H1 (cell line): ENCODE data around the gene TAC4. TPM values are rescaled to one million over a fixed set of nuclear protein-coding genes. Genes with fewer than 3 reads are reported as not detected.

Source experiments
- CTCF ChIA-PET: fragments of 300-600 bp; sonication (Branson Sonifier 250); formaldehyde crosslinking; loops from one replicate; lab custom pipeline; 2021; ENCODE audit not compliant: partially characterized antibody; lab: Charles Lee
- POLR2A ChIA-PET: fragments of 300-600 bp; sonication (Branson Sonifier 250); formaldehyde crosslinking; loops from one replicate; lab custom pipeline; 2021; ENCODE audit warnings: inconsistent platforms; ENCODE audit not compliant: partially characterized antibody; lab: Charles Lee
- DNase-seq, 2 experiments: peaks; one replicate each; pipeline versions ENCODE4 v3.0.0 to v3.0.0-alpha.2; 2010 to 2022; ENCODE audit warnings: low spot score in 2 of 2, low read depth in 1 of 2, mixed read lengths in 1 of 2
- FAIRE-seq: peaks from 2 replicates; lab custom pipeline; 2011; peaks lifted over from hg19 to GRCh38; lab: Jason Lieb, UNC
- H2AFZ ChIP-seq: 2 replicates; pipeline ENCODE4 v1.8.1; 2012; ENCODE audit warnings: low read length, inconsistent platforms
- H2AK5ac ChIP-seq: 2 replicates; pipeline ENCODE4 v1.6.1; 2013; ENCODE audit warnings: low read depth, low read length
- H2BK120ac ChIP-seq: replicated peaks from 2 replicates; pipeline ENCODE3; 2013; ENCODE audit warnings: low read depth, low read length, inconsistent platforms
- H2BK12ac ChIP-seq: 2 replicates; pipeline ENCODE4 v1.6.1; 2013; ENCODE audit warnings: low read depth, low read length
- H2BK15ac ChIP-seq: 2 replicates; pipeline ENCODE4 v1.6.1; 2013; ENCODE audit warnings: low read length
- H2BK20ac ChIP-seq: 2 replicates; pipeline ENCODE4 v1.6.1; 2013; ENCODE audit warnings: low read length
- H2BK5ac ChIP-seq: 2 replicates; pipeline ENCODE4 v1.6.1; 2013; ENCODE audit warnings: low read depth, low read length
- H3K14ac ChIP-seq: 2 replicates; pipeline ENCODE4 v1.6.1; 2013; ENCODE audit warnings: inconsistent platforms; ENCODE audit not compliant: insufficient read length
- H3K18ac ChIP-seq: 2 replicates; pipeline ENCODE4 v1.6.1; 2013; ENCODE audit warnings: low read length; ENCODE audit errors: extremely low read depth
- H3K23ac ChIP-seq: 2 replicates; pipeline ENCODE4 v1.6.1; 2013; ENCODE audit warnings: inconsistent platforms; ENCODE audit not compliant: insufficient read length
- H3K23me2 ChIP-seq: 2 replicates; pipeline ENCODE4 v1.6.1; 2013; ENCODE audit warnings: low read depth, low read length
- H3K27ac ChIP-seq: 2 replicates; pipeline ENCODE4 v1.6.1; 2011; ENCODE audit warnings: low read depth, low read length, inconsistent platforms
- H3K27me3 ChIP-seq, 4 experiments: replicated peaks in 1 of 4; 1 replicate in 1 of 4; 2 replicates in 3 of 4; pipeline versions ENCODE4 v1.6.1 to v1.8.1; 2011 to 2013; ENCODE audit warnings: low read length in 3 of 4, mild to moderate bottlenecking in 3 of 4, inconsistent platforms in 2 of 4, mixed read lengths in 2 of 4, moderate library complexity in 1 of 4; ENCODE audit not compliant: control insufficient read depth in 3 of 4, insufficient read depth in 3 of 4; ENCODE audit errors: extremely low read depth in 1 of 4
- H3K36me3 ChIP-seq, 4 experiments: 2 replicates each; pipeline versions ENCODE4 v1.6.1 to v1.8.1; 2011 to 2013; ENCODE audit warnings: mild to moderate bottlenecking in 4 of 4, low read length in 3 of 4, moderate library complexity in 2 of 4, control low read depth in 1 of 4, inconsistent platforms in 1 of 4; ENCODE audit not compliant: insufficient read depth in 4 of 4, control insufficient read depth in 2 of 4
- H3K4ac ChIP-seq: replicated peaks from 2 replicates; pipeline ENCODE3; 2013; ENCODE audit warnings: low read length, low read depth, mixed read lengths, inconsistent platforms; ENCODE audit not compliant: insufficient read length
- H3K4me1 ChIP-seq, 4 experiments: replicated peaks in 1 of 4; 1 replicate in 1 of 4; 2 replicates in 3 of 4; pipeline versions ENCODE4 v1.6.1 to v1.8.1; 2011 to 2013; ENCODE audit warnings: low read length in 3 of 4, inconsistent platforms in 2 of 4, mixed read lengths in 1 of 4; ENCODE audit not compliant: insufficient read depth in 4 of 4, control insufficient read depth in 3 of 4
- H3K4me2 ChIP-seq, 2 experiments: 2 replicates each; pipeline versions ENCODE4 v1.6.1 to v1.8.1; 2011 to 2013; ENCODE audit warnings: low read depth in 2 of 2, low read length in 2 of 2, control low read depth in 1 of 2, inconsistent platforms in 1 of 2, mild to moderate bottlenecking in 1 of 2; ENCODE audit not compliant: insufficient read depth in 1 of 2
- H3K4me3 ChIP-seq, 4 experiments: fragments of 200-600, 300-600 bp in 1 of 4; sonication (generic), shearing (Covaris generic), sonication (Bioruptor Twin) in 1 of 4; 2 replicates each; pipeline versions ENCODE4 v1.5.1 to v1.8.1; 2011 to 2016; ENCODE audit warnings: low read length in 4 of 4, low read depth in 3 of 4, control low read depth in 2 of 4, inconsistent platforms in 2 of 4, mild to moderate bottlenecking in 2 of 4, mixed read lengths in 1 of 4, moderate library complexity in 1 of 4; ENCODE audit not compliant: insufficient read depth in 2 of 4; ENCODE audit errors: extremely low read depth in 1 of 4
- H3K56ac ChIP-seq: replicated peaks from 2 replicates; pipeline ENCODE3; 2013; ENCODE audit warnings: low read depth, mild to moderate bottlenecking, mixed read lengths, low read length, inconsistent platforms; ENCODE audit not compliant: insufficient read length
- H3K79me1 ChIP-seq: 2 replicates; pipeline ENCODE4 v1.6.1; 2013; ENCODE audit warnings: low read depth, low read length, control low read depth
- H3K79me2 ChIP-seq, 2 experiments: 2 replicates each; pipeline versions ENCODE4 v1.6.1 to v1.8.1; 2012 to 2013; ENCODE audit warnings: low read length in 2 of 2, mild to moderate bottlenecking in 2 of 2, inconsistent platforms in 1 of 2; ENCODE audit not compliant: insufficient read depth in 2 of 2, control insufficient read depth in 1 of 2
- H3K9ac ChIP-seq, 4 experiments: replicated peaks in 1 of 4; 1 replicate in 1 of 4; 2 replicates in 3 of 4; pipeline versions ENCODE4 v1.6.1 to v1.8.1; 2011 to 2013; ENCODE audit warnings: low read depth in 3 of 4, low read length in 3 of 4, control low read depth in 2 of 4, mild to moderate bottlenecking in 2 of 4, moderate library complexity in 2 of 4, inconsistent platforms in 1 of 4; ENCODE audit errors: extremely low read depth in 1 of 4
- H3K9me3 ChIP-seq, 2 experiments: 2 replicates each; pipeline versions ENCODE4 v1.6.1 to v1.8.1; 2012 to 2013; ENCODE audit warnings: mild to moderate bottlenecking in 2 of 2, moderate library complexity in 2 of 2, control low read depth in 1 of 2, inconsistent platforms in 1 of 2, low read depth in 1 of 2, low read length in 1 of 2, mixed read lengths in 1 of 2; ENCODE audit not compliant: insufficient read depth in 2 of 2
- H4K20me1 ChIP-seq, 2 experiments: replicated peaks in 1 of 2; 2 replicates each; pipeline versions ENCODE3 to v1.8.1; 2011 to 2013; ENCODE audit warnings: inconsistent platforms in 2 of 2, low read length in 2 of 2, mild to moderate bottlenecking in 1 of 2; ENCODE audit not compliant: insufficient read depth in 2 of 2, control insufficient read depth in 1 of 2
- H4K5ac ChIP-seq: 2 replicates; pipeline ENCODE4 v1.6.1; 2013; ENCODE audit warnings: low read length, low read depth, mixed read lengths, inconsistent platforms; ENCODE audit not compliant: insufficient read length
- H4K8ac ChIP-seq: 2 replicates; pipeline ENCODE4 v1.8.0; 2013; ENCODE audit warnings: mild to moderate bottlenecking, moderate library complexity, low read length, inconsistent platforms; ENCODE audit not compliant: insufficient read depth; ENCODE audit errors: extremely low read depth
- H4K91ac ChIP-seq: replicated peaks from 2 replicates; pipeline ENCODE3; 2013; ENCODE audit warnings: low read length, mixed read lengths, inconsistent platforms; ENCODE audit not compliant: insufficient read length
- BCL11A ChIP-seq, 2 experiments: IDR thresholded peaks; one replicate each; pipeline ENCODE4 v1.6.1; 2011; ENCODE audit warnings: low read depth in 2 of 2, low read length in 2 of 2, mild to moderate bottlenecking in 2 of 2
- BRCA1 ChIP-seq: IDR thresholded peaks from 2 replicates; pipeline ENCODE4 v1.6.1; 2012; ENCODE audit warnings: low read depth, low read length, improper control_type of control experiment
- CEBPB ChIP-seq: IDR thresholded peaks from 2 replicates; pipeline ENCODE4 v1.6.1; 2012; ENCODE audit warnings: low read depth, low read length
- CHD1 ChIP-seq: IDR thresholded peaks from 2 replicates; pipeline ENCODE4 v1.6.1; 2012; ENCODE audit warnings: low read depth, low read length, improper control_type of control experiment
- EP300 ChIP-seq, 2 experiments: IDR thresholded peaks; 1 replicate in 1 of 2; 2 replicates in 1 of 2; pipeline ENCODE4 v1.6.1; 2011 to 2012; ENCODE audit warnings: low read depth in 2 of 2, low read length in 2 of 2, mild to moderate bottlenecking in 2 of 2, borderline replicate concordance in 1 of 2, inconsistent platforms in 1 of 2, moderate library complexity in 1 of 2
- GABPA ChIP-seq: IDR thresholded peaks from 2 replicates; pipeline ENCODE4 v1.6.1; 2011; ENCODE audit warnings: mild to moderate bottlenecking, low read length, moderate library complexity, borderline replicate concordance; ENCODE audit not compliant: insufficient read depth
- MAFK ChIP-seq: IDR thresholded peaks from 2 replicates; pipeline ENCODE4 v1.6.1; 2012; ENCODE audit warnings: low read depth, mild to moderate bottlenecking, improper control_type of control experiment, low read length
- NANOG ChIP-seq: IDR thresholded peaks from 2 replicates; pipeline ENCODE4 v1.6.1; 2011; ENCODE audit warnings: low read length, low read depth, mild to moderate bottlenecking, inconsistent platforms; ENCODE audit not compliant: insufficient read depth, poor library complexity, severe bottlenecking
- RBBP5 ChIP-seq: IDR thresholded peaks from 2 replicates; pipeline ENCODE4 v1.7.1; 2012; ENCODE audit warnings: low read depth, mild to moderate bottlenecking, inconsistent platforms, low read length, moderate library complexity, borderline replicate concordance
- RNF2 ChIP-seq: fragments of 200-900, 300-1000 bp; sonication (generic); IDR thresholded peaks from 2 replicates; pipeline ENCODE4 v1.7.1; 2016; ENCODE audit warnings: borderline replicate concordance, low read depth, mild to moderate bottlenecking, antibody characterized with exemption, low read length; ENCODE audit not compliant: poor library complexity, severe bottlenecking; ENCODE audit errors: missing control alignments
- RXRA ChIP-seq: IDR thresholded peaks from 2 replicates; pipeline ENCODE4 v1.6.1; 2011; ENCODE audit warnings: low read depth, mild to moderate bottlenecking, low read length, moderate library complexity; ENCODE audit not compliant: insufficient read depth
- TAF1 ChIP-seq: IDR thresholded peaks from 2 replicates; pipeline ENCODE4 v1.6.1; 2011; ENCODE audit warnings: mild to moderate bottlenecking, low read depth, low read length
- WGBS, 2 experiments: shearing (Covaris generic) in 1 of 2; methylation state at CpG; one replicate each; pipeline versions ENCODE4 v1.1.6 to v1.1.7; 2013 to 2015; ENCODE audit warnings: low lambda C conversion rate in 2 of 2, mixed read lengths in 2 of 2, inconsistent platforms in 1 of 2, low coverage in 1 of 2, missing lambda C conversion rate in 1 of 2; ENCODE audit not compliant: insufficient replicate concordance in 2 of 2, insufficient coverage in 1 of 2, insufficient read length in 1 of 2; ENCODE audit errors: extremely low coverage in 1 of 2, missing lambda C conversion rate in 1 of 2; 5-methylcytosine and 5-hydroxymethylcytosine counted together
- polyA plus RNA-seq, 7 experiments: library from polyadenylated mRNA; depleted of rRNA in 3 of 7; stranded (reverse) in 5 of 7; unstranded in 2 of 7; fragments of >200 nt in 5 of 7; fragments of 200-250 nt in 2 of 7; gene quantifications; 1 replicate in 5 of 7; 2 replicates in 1 of 7; 4 replicates in 1 of 7; pipeline versions ENCODE4 v1.2.1 to v1.2.3, GENCODE V29; 2011 to 2013; ENCODE audit warnings: missing spikeins in 2 of 7, mixed read lengths in 2 of 7
- total RNA-seq: library from RNA; stranded (reverse); fragmentation: NEBNext Ultra II Directional; extraction: Animal tissue kit (Norgen Biotek cat#: 25700); gene quantifications from 2 replicates; pipeline ENCODE4 v1.2.1, GENCODE V29; 2021

The TAC4 gene
- total and polyA plus RNA-seq, 2 of the 8 experiments (the other 6 are each of a cell fraction or from before 2014, with no cell fraction given): 0.15 TPM; not detected in 1

- no peak overlapping the region for H2BK15ac ChIP-seq
- DNase-seq: no peak
- no peaks in the 10 kb centered on the region for H3K23me2 ChIP-seq
- H3K4me2 ChIP-seq: no peak overlapping the region
- no peak overlapping the region for H3K4me3 ChIP-seq
- no peaks in the 10 kb centered on the region for H3K79me2 ChIP-seq
- H3K14ac ChIP-seq: no peak overlapping the region
- no peak overlapping the region for H2BK20ac ChIP-seq
- H3K79me1 ChIP-seq: no peaks in the 10 kb centered on the region
- ChIA-PET POLR2A (interaction anchor here (1.8 to 2.2 kb wide), 2 partner anchors 8 to 9 kb away, joined by 4 to 8 read pairs; no protein-coding TSS in a partner anchor), CTCF (interaction anchor here (1.0 to 4.5 kb wide), 6 partner anchors 28 to 198 kb away, joined by 3 to 30 read pairs (median 13); partner anchors contain the start of gene PDK2)
- H3K27me3 ChIP-seq: peaks cover 0 to 17% (median 16%) of the 10 kb centered on the region in 4 experiments; a peak in 6 of 7 replicates
- no peak overlapping the region for H3K9ac ChIP-seq
- no peak overlapping the region for H4K8ac ChIP-seq
- H4K91ac ChIP-seq: no peak overlapping the region
- WGBS, 2 experiments: 86% methylated on average over 1 of the region's 1 CpG; no CpG with 5 or more reads in 1 of the 2 experiments
- no peak overlapping the region for H2BK120ac ChIP-seq
- no peak overlapping the region for H2BK12ac ChIP-seq
- H3K27ac ChIP-seq: no peak overlapping the region
- H3K36me3 ChIP-seq: no peaks in the 10 kb centered on the region
- no peaks in the 10 kb centered on the region for H3K9me3 ChIP-seq
- no peak overlapping the region for H2BK5ac ChIP-seq
- H3K23ac ChIP-seq: no peak overlapping the region
- no peak overlapping the region for H4K5ac ChIP-seq
- no peak overlapping the region for H2AK5ac ChIP-seq
- no peak overlapping the region for H3K56ac ChIP-seq
- H4K20me1 ChIP-seq: no peaks in the 10 kb centered on the region
- no peak overlapping the region for H3K18ac ChIP-seq
- peaks cover 5 to 11% (median 7%) of the 10 kb centered on the region in 4 experiments; a peak in 6 of 7 replicates for H3K4me1 ChIP-seq
- FAIRE-seq: no peak
- no peak overlapping the region for H2AFZ ChIP-seq
- H3K4ac ChIP-seq: no peak overlapping the region
- TF ChIP-seq GABPA: no peak
- no peak for TF ChIP-seq CHD1
- TF ChIP-seq RBBP5: no peak
- no peak for TF ChIP-seq RNF2
- TF ChIP-seq EP300 (IDR thresholded peaks at IDR 0.05; ENCODE audit: borderline replicate concordance in 1 of 2, low read depth in 2 of 2, low read length in 2 of 2): no peak
- TF ChIP-seq CEBPB: no peak
- TF ChIP-seq TAF1: no peak
- TF ChIP-seq BCL11A (IDR thresholded peaks at IDR 0.05; ENCODE audit: low read depth in 2 of 2, low read length in 2 of 2): no peak
- TF ChIP-seq RXRA: no peak
- TF ChIP-seq BRCA1: no peak
- no peak for TF ChIP-seq MAFK
- no peak for TF ChIP-seq NANOG
- TF ChIP-seq, all 59 proteins: peak for 0
Measured at GRCh38 chr17:49896222-49896621, 48.4 kb upstream of the TAC4 start.
